MCF 10A (cell line): ENCODE data around the gene SNX27. TPM values are rescaled to one million over a fixed set of nuclear protein-coding genes. Genes with fewer than 3 reads are reported as not detected.

Experiments
- BruUV-seq: library from RNA; stranded (reverse); fragments of 400-500 nt; replicated peaks from 2 replicates; lab custom pipeline; 2021; lab: Mats Ljungman, UMichigan
- CTCF ChIA-PET: fragments of 300-600 bp; sonication (Branson Sonifier 250); formaldehyde crosslinking; extraction: SDS; loops from one replicate; lab custom pipeline; 2021; ENCODE audit warnings: antibody characterized with exemption, inconsistent platforms; lab: Yijun Ruan, JAX
- POLR2A ChIA-PET: fragments of 300-600, 350-650 bp; sonication (Branson Sonifier 250); formaldehyde crosslinking; extraction: SDS; loops from one replicate; lab custom pipeline; 2020; ENCODE audit warnings: antibody characterized with exemption, inconsistent platforms; lab: Yijun Ruan, JAX
- DNase-seq: peaks from one replicate; pipeline ENCODE4 v3.0.0-alpha.2; 2018; ENCODE audit not compliant: unreplicated experiment
- H3K27ac Mint-ChIP-seq: one replicate; pipeline ENCODE4 v1.8.0; 2022; ENCODE audit warnings: mild to moderate bottlenecking, low read depth, mixed read lengths; ENCODE audit not compliant: unreplicated experiment
- H3K27me3 Mint-ChIP-seq: one replicate; pipeline ENCODE4 v1.8.0; 2022; ENCODE audit warnings: mixed read lengths; ENCODE audit not compliant: insufficient read depth, unreplicated experiment
- H3K36me3 Mint-ChIP-seq: one replicate; pipeline ENCODE4 v1.8.0; 2022; ENCODE audit warnings: mild to moderate bottlenecking, moderate library complexity, mixed read lengths; ENCODE audit not compliant: insufficient read depth, unreplicated experiment
- H3K4me1 Mint-ChIP-seq: one replicate; pipeline ENCODE4 v1.8.0; 2022; ENCODE audit warnings: mixed read lengths; ENCODE audit not compliant: insufficient read depth, unreplicated experiment
- H3K4me3 Mint-ChIP-seq: one replicate; pipeline ENCODE4 v1.8.0; 2022; ENCODE audit warnings: mild to moderate bottlenecking, moderate library complexity, mixed read lengths; ENCODE audit not compliant: unreplicated experiment
- H3K9me3 Mint-ChIP-seq: one replicate; pipeline ENCODE4 v1.8.0; 2022; ENCODE audit warnings: mixed read lengths; ENCODE audit not compliant: unreplicated experiment
- CTCF ChIP-seq: fragments of 200-600 bp; IDR thresholded peaks from one replicate; pipeline ENCODE4 v1.8.0; 2022; ENCODE audit warnings: antibody characterized with exemption, mild to moderate bottlenecking; ENCODE audit not compliant: unreplicated experiment
- intact Hi-C: fragments of 100-400 bp; cut with micrococcal nuclease; formaldehyde crosslinking; loops from 2 replicates; pipeline ENCODE4 v1.14.1; 2022
- total RNA-seq: library from RNA; stranded (reverse); gene quantifications from 2 replicates; pipeline ENCODE4 v1.2.3, GENCODE V29; 2022

Gene SNX27
- total RNA-seq, 1 experiment from 2014 or later: 36.9 TPM

GRCh38 chr1:151718011-151718431 is 106.2 kb downstream of the SNX27 start:
- H3K36me3 Mint-ChIP-seq: no peaks in the 10 kb centered on the region
- intact Hi-C loops: no loop called here
- no peaks in the 10 kb centered on the region for H3K9me3 Mint-ChIP-seq
- no TSS peak for BruUV-seq
- ChIA-PET POLR2A (interaction anchor here (1.3 kb wide), 1 partner anchor 319 kb away, joined by 3 read pairs; the partner anchor contains the start of gene PSMB4), CTCF (interaction anchor here (0.5 to 1.6 kb wide), 8 partner anchors 16 to 335 kb away, joined by 3 to 7 read pairs (median 4); no protein-coding TSS in a partner anchor)
- H3K27ac Mint-ChIP-seq: no peak overlapping the region
- H3K27me3 Mint-ChIP-seq: peaks cover 67% of the 10 kb centered on the region
- no peak overlapping the region for H3K4me3 Mint-ChIP-seq
- no peak for TF ChIP-seq CTCF
- no peak for DNase-seq
- H3K4me1 Mint-ChIP-seq: peaks cover 21% of the 10 kb centered on the region

- no peak for TF ChIP-seq CTCF
- intact Hi-C loops: no loop called here
- no peaks in the 10 kb centered on the region for H3K36me3 Mint-ChIP-seq
- H3K4me3 Mint-ChIP-seq: no peak overlapping the region
- DNase-seq: no peak
- peaks cover 67% of the 10 kb centered on the region for H3K27me3 Mint-ChIP-seq
- H3K4me1 Mint-ChIP-seq: peaks cover 17% of the 10 kb centered on the region
- BruUV-seq: no TSS peak
- POLR2A ChIA-PET: interaction anchor here (0.9 kb wide), 1 partner anchor 10 kb away, joined by 4 read pairs; no protein-coding TSS in a partner anchor
- no peak overlapping the region for H3K27ac Mint-ChIP-seq
- CTCF ChIA-PET: interaction anchor here (0.5 to 0.6 kb wide), 2 partner anchors 183 to 336 kb away, joined by 3 read pairs; no protein-coding TSS in a partner anchor
- H3K9me3 Mint-ChIP-seq: no peaks in the 10 kb centered on the region
These were observed 106.8 kb downstream of the SNX27 start for GRCh38 chr1:151718666-151719065.

DNA sequence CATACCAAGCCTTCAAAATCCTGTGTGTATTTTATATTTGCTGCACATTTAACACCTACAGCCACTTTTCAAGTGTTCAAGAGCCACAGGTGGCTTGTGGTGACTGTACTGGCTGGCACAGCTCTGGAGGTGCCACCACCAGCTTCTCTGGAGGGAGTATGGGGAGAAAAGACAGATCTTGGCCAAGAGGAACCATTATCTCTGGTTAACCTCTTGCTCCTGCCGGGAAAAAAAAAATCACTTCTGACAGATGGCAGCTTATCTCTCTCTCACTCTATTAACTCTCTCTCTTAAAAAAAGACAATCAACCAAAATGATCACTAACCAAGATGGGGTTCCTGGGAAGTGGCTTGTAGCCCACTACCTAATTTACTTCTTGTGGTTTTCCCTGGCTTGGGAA is 108.3 kb downstream of the SNX27 start:
- CTCF ChIA-PET: interaction anchor here (0.6 to 1.7 kb wide), 4 partner anchors 14 to 116 kb away, joined by 4 to 7 read pairs (median 4); no protein-coding TSS in a partner anchor
- Mint-ChIP-seq H3K27ac (no peak overlapping the region), H3K36me3 (no peaks in the 10 kb centered on the region), H3K9me3 (no peaks in the 10 kb centered on the region), H3K4me1 (peaks cover 12% of the 10 kb centered on the region), H3K27me3 (peaks cover 61% of the 10 kb centered on the region), H3K4me3 (no peak overlapping the region)
- intact Hi-C loops: no loop called here
- no peak for DNase-seq
- no TSS peak for BruUV-seq
- no peak for TF ChIP-seq CTCF
- POLR2A ChIA-PET: interaction anchor here (0.6 to 1.4 kb wide), 4 partner anchors 13 to 139 kb away, joined by 3 to 6 read pairs (median 4); no protein-coding TSS in a partner anchor

- Mint-ChIP-seq H3K4me3 (no peak overlapping the region), H3K27ac (no peak overlapping the region), H3K36me3 (no peaks in the 10 kb centered on the region), H3K27me3 (peaks cover 57% of the 10 kb centered on the region), H3K4me1 (peaks cover 12% of the 10 kb centered on the region), H3K9me3 (no peaks in the 10 kb centered on the region)
- DNase-seq: no peak
- intact Hi-C loops: no loop called here
- no peak for TF ChIP-seq CTCF
- CTCF ChIA-PET: interaction anchor here (0.6 to 1.7 kb wide), 6 partner anchors 14 to 126 kb away, joined by 4 to 7 read pairs (median 4); no protein-coding TSS in a partner anchor
- POLR2A ChIA-PET: interaction anchor here (0.6 to 1.4 kb wide), 3 partner anchors 13 to 140 kb away, joined by 3 to 6 read pairs (median 4); no protein-coding TSS in a partner anchor
- no TSS peak for BruUV-seq
These were observed 108.7 kb downstream of the SNX27 start for GRCh38 chr1:151720554-151720953.
